ENCODE measurements around the gene BMP7.

The BMP7 gene

GRCh38 chr20:57170343-57170742 is 96.1 kb downstream of the BMP7 start:
- no peak overlapping the region for H3K27ac Mint-ChIP-seq
- H3K4me3 Mint-ChIP-seq: no peak overlapping the region
- no peak for DNase-seq
- H3K4me1 Mint-ChIP-seq (ENCODE audit: low read depth): peaks cover 2% of the 10 kb centered on the region
- H3K36me3 Mint-ChIP-seq (ENCODE audit: low read depth): no peaks in the 10 kb centered on the region
- peaks cover 16% of the 10 kb centered on the region for H3K27me3 Mint-ChIP-seq
- no peaks in the 10 kb centered on the region for H3K9me3 Mint-ChIP-seq

- Mint-ChIP-seq H3K36me3 (ENCODE audit: low read depth) (no peaks in the 10 kb centered on the region), H3K27ac (no peak overlapping the region), H3K4me3 (no peak overlapping the region), H3K27me3 (peaks cover 15% of the 10 kb centered on the region), H3K9me3 (no peaks in the 10 kb centered on the region), H3K4me1 (ENCODE audit: low read depth) (no peaks in the 10 kb centered on the region)
- no peak for DNase-seq
Measured at GRCh38 chr20:57169162-57169561, 97.3 kb downstream of the BMP7 start.

- H3K4me1 Mint-ChIP-seq (ENCODE audit: low read depth): no peaks in the 10 kb centered on the region
- H3K4me3 Mint-ChIP-seq: no peak overlapping the region
- no peak for DNase-seq
- peaks cover 17% of the 10 kb centered on the region for H3K27me3 Mint-ChIP-seq
- H3K27ac Mint-ChIP-seq: no peak overlapping the region
- H3K36me3 Mint-ChIP-seq (ENCODE audit: low read depth): no peaks in the 10 kb centered on the region
- no peaks in the 10 kb centered on the region for H3K9me3 Mint-ChIP-seq
Measured at GRCh38 chr20:57167971-57168701, 98.3 kb downstream of the BMP7 start.

GRCh38 chr20:57167292-57167655 is 99.2 kb downstream of the BMP7 start:
- H3K27ac Mint-ChIP-seq: no peak overlapping the region
- H3K9me3 Mint-ChIP-seq: no peaks in the 10 kb centered on the region
- DNase-seq: no peak
- H3K4me1 Mint-ChIP-seq (ENCODE audit: low read depth): no peaks in the 10 kb centered on the region
- peaks cover 17% of the 10 kb centered on the region for H3K27me3 Mint-ChIP-seq
- H3K4me3 Mint-ChIP-seq: no peak overlapping the region
- H3K36me3 Mint-ChIP-seq (ENCODE audit: low read depth): no peaks in the 10 kb centered on the region

GRCh38 chr20:57166568-57167291 is 99.7 kb downstream of the BMP7 start:
- peaks cover 20% of the 10 kb centered on the region for H3K27me3 Mint-ChIP-seq
- no peaks in the 10 kb centered on the region for H3K4me1 Mint-ChIP-seq (ENCODE audit: low read depth)
- no peak for DNase-seq
- no peak overlapping the region for H3K27ac Mint-ChIP-seq
- H3K9me3 Mint-ChIP-seq: no peaks in the 10 kb centered on the region
- H3K4me3 Mint-ChIP-seq: no peak overlapping the region
- no peaks in the 10 kb centered on the region for H3K36me3 Mint-ChIP-seq (ENCODE audit: low read depth)

GRCh38 chr20:57165427-57166004 is 100.9 kb downstream of the BMP7 start:
- H3K27ac Mint-ChIP-seq: no peak overlapping the region
- DNase-seq: no peak
- H3K27me3 Mint-ChIP-seq: peaks cover 20% of the 10 kb centered on the region
- no peaks in the 10 kb centered on the region for H3K9me3 Mint-ChIP-seq
- H3K36me3 Mint-ChIP-seq (ENCODE audit: low read depth): no peaks in the 10 kb centered on the region
- no peaks in the 10 kb centered on the region for H3K4me1 Mint-ChIP-seq (ENCODE audit: low read depth)
- H3K4me3 Mint-ChIP-seq: no peak overlapping the region

GRCh38 chr20:57164872-57165271 is 101.6 kb downstream of the BMP7 start:
- Mint-ChIP-seq H3K4me1 (ENCODE audit: low read depth) (no peaks in the 10 kb centered on the region), H3K27ac (no peak overlapping the region), H3K27me3 (peaks cover 16% of the 10 kb centered on the region), H3K36me3 (ENCODE audit: low read depth) (no peaks in the 10 kb centered on the region), H3K4me3 (no peak overlapping the region), H3K9me3 (no peaks in the 10 kb centered on the region)
- no peak for DNase-seq

GRCh38 chr20:57163041-57163440 is 103.4 kb downstream of the BMP7 start:
- H3K27ac Mint-ChIP-seq: no peak overlapping the region
- DNase-seq: no peak
- H3K4me3 Mint-ChIP-seq: no peak overlapping the region
- peaks cover 13% of the 10 kb centered on the region for H3K27me3 Mint-ChIP-seq
- H3K36me3 Mint-ChIP-seq (ENCODE audit: low read depth): no peaks in the 10 kb centered on the region
- H3K9me3 Mint-ChIP-seq: no peaks in the 10 kb centered on the region
- no peaks in the 10 kb centered on the region for H3K4me1 Mint-ChIP-seq (ENCODE audit: low read depth)

GRCh38 chr20:57162362-57162652 is 104.1 kb downstream of the BMP7 start:
- H3K27ac Mint-ChIP-seq: no peak overlapping the region
- peaks cover 13% of the 10 kb centered on the region for H3K27me3 Mint-ChIP-seq
- H3K36me3 Mint-ChIP-seq (ENCODE audit: low read depth): no peaks in the 10 kb centered on the region
- no peaks in the 10 kb centered on the region for H3K9me3 Mint-ChIP-seq
- no peaks in the 10 kb centered on the region for H3K4me1 Mint-ChIP-seq (ENCODE audit: low read depth)
- DNase-seq: no peak
- no peak overlapping the region for H3K4me3 Mint-ChIP-seq

GRCh38 chr20:57161478-57162361 is 104.7 kb downstream of the BMP7 start:
- DNase-seq: no peak
- no peaks in the 10 kb centered on the region for H3K36me3 Mint-ChIP-seq (ENCODE audit: low read depth)
- no peaks in the 10 kb centered on the region for H3K9me3 Mint-ChIP-seq
- peaks cover 13% of the 10 kb centered on the region for H3K27me3 Mint-ChIP-seq
- no peaks in the 10 kb centered on the region for H3K4me1 Mint-ChIP-seq (ENCODE audit: low read depth)
- H3K4me3 Mint-ChIP-seq: no peak overlapping the region
- no peak overlapping the region for H3K27ac Mint-ChIP-seq

GRCh38 chr20:57160985-57161384 is 105.5 kb downstream of the BMP7 start:
- Mint-ChIP-seq H3K9me3 (no peaks in the 10 kb centered on the region), H3K36me3 (ENCODE audit: low read depth) (no peaks in the 10 kb centered on the region), H3K27me3 (peaks cover 18% of the 10 kb centered on the region), H3K27ac (no peak overlapping the region), H3K4me3 (no peak overlapping the region), H3K4me1 (ENCODE audit: low read depth) (no peaks in the 10 kb centered on the region)
- no peak for DNase-seq

- Mint-ChIP-seq H3K4me1 (ENCODE audit: low read depth) (no peaks in the 10 kb centered on the region), H3K9me3 (no peaks in the 10 kb centered on the region), H3K36me3 (ENCODE audit: low read depth) (no peaks in the 10 kb centered on the region), H3K27ac (no peak overlapping the region), H3K27me3 (peaks cover 14% of the 10 kb centered on the region), H3K4me3 (no peak overlapping the region)
- no peak for DNase-seq
Measured at GRCh38 chr20:57159945-57160610, 106.4 kb downstream of the BMP7 start.

- Mint-ChIP-seq H3K27ac (no peak overlapping the region), H3K4me3 (no peak overlapping the region), H3K36me3 (ENCODE audit: low read depth) (no peaks in the 10 kb centered on the region), H3K4me1 (ENCODE audit: low read depth) (no peaks in the 10 kb centered on the region), H3K27me3 (peaks cover 12% of the 10 kb centered on the region), H3K9me3 (no peaks in the 10 kb centered on the region)
- no peak for DNase-seq
Measured at GRCh38 chr20:57159193-57159851, 107.1 kb downstream of the BMP7 start.

GRCh38 chr20:57158474-57158873 is 108.0 kb downstream of the BMP7 start:
- no peak for DNase-seq
- Mint-ChIP-seq H3K27ac (no peak overlapping the region), H3K9me3 (no peaks in the 10 kb centered on the region), H3K4me3 (no peak overlapping the region), H3K4me1 (ENCODE audit: low read depth) (no peaks in the 10 kb centered on the region), H3K36me3 (ENCODE audit: low read depth) (no peaks in the 10 kb centered on the region), H3K27me3 (peaks cover 7% of the 10 kb centered on the region)
